HG03354 (cell line): ENCODE data around the gene FCHO2.

Experiments
- ATAC-seq: cut with Tn5 transposase; IDR thresholded peaks from one replicate; pipeline ENCODE4 v1.9.1; 2021; ENCODE audit warnings: mild to moderate bottlenecking; ENCODE audit not compliant: unreplicated experiment, poor library complexity, severe bottlenecking

Gene FCHO2

DNA sequence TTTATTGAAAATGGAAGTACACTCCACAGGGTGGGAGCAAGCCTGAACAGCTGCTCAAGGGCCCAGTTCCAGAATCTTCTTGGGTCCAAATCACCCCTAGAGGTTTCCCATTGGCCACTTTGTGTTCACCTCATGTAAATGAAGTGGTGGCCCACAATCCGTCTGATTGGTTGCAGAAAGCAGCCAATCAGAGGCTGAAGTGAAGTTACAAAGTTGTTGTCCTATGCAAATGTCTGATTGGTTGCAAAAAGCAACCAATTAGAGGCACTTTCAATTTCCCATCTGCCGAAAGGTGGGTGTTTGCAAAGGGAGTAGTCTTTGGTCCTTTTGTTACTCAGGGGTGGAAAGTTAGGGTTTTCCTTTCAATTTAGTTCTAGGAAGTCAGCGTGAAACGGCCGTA is 173.3 kb downstream of the FCHO2 start:
- ATAC-seq: no peak

DNA sequence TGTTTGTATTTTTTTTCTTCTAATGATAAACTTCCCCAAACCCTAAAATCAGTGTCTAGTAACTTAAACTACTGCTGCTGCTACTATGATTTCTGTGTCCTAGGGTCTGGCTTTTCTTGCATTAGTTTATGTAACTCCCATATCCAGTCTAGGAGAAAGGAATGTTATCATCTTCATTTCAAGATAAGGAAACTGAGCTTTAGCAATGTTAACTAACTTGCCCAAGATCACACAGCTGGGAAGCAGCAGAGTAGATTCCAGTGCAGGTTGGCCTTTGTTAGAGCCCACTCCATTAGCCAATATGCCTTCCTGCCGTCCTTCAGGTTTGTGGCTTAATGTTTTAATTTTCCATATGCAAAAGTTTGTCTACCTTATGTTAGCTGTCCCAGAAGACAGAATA is 175.0 kb downstream of the FCHO2 start:
- ATAC-seq: no peak

DNA sequence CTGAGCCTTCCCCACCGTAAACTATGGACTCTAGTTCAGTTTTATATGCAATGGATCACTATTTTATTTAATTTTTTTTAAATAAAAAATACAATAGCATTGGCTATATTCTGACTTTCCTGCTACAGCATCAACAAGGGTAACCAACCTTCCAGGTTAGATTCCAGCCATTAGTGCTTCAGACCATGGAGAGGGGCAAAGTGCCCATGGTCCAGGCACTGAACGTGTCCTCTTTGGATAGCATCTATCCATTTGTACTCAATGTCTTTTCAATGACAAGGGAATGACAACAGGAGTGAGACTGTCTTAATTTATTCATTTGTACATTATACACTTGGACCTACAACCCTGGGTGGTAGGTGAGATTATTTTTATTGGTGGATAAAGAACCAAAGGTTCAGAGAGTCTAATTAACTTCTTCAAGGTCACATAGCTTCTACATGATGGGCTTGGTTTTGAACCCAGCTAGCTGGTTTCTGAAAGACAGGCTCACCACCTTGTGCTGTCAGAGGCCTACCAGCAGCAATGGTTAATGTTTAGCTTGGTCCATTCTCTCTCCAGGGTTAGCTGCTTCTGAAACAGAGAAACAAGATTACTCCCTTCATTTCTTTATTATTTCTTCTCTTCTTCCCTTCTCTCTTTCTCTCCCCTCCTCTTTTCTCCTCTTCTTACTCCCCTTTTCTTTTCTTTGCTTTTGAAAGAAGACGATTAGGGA is 176.0 kb downstream of the FCHO2 start:
- no peak for ATAC-seq

DNA sequence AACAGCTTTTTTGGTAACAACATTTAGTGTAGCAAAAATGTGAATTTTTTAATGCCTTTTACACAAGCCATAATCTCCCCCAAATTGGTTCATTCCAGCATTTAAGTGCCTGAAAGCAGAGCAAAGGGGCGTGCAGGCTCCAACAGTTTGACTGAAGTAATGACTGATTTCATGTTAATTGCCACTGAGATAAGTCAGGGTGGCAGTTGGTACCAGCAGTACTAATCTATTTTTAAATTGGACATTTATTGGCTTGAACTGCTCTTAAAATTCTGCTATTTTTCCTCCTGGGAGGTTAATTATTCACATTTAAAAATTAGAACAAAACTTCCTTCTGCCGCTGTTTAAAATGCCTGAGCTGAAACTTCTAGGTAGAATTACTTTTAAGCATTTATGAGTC is 176.9 kb downstream of the FCHO2 start:
- no peak for ATAC-seq

DNA sequence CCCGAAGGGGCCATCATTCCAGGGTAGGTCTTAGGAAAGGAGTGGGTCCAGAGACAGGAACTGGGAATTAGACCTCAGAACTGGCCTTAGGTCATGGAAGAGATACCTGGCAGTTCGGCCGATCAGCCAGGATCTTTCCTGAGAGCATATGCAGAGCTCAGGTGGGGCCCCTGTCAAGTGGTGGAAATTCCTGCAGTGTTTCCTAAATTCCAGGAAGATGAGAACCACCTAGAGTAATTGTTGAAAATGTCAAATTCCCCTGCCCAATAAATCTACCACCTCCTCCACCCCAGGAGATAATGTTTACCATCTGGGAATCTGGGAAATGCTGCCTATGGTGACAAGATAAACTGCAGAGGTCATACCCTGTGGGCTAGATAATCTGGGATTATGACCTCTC is 179.2 kb downstream of the FCHO2 start:
- no peak for ATAC-seq

DNA sequence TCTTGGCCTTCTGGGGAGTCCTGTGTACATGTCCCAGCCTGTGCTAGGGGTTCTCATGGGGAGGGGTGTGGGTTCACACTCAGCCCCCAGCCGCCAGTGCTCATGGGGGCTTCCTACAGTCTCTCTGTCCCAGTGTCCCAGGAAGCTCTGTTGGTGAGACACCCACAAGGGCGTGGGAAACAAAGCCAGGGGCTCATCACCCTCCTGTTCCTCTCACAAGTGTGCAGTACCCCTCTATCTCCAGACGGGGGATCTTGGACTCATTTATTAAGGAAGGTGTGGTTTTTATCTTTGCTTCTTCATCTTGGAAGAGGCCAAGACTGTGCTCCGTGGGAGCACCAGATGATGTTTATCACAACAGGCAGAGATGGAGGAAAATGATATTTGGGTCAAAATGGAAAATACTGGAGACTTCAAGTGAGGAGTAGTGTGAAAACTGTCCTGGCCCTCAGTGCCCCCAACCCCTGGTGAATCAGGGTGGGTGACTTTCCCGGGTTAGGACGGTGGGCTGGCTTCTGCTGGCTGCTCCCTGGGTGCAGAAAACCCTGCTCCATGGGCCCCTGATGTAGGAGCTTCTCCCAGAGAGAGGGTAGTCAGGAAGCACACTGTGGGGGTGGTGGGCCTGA is 179.7 kb downstream of the FCHO2 start:
- no peak for ATAC-seq

DNA sequence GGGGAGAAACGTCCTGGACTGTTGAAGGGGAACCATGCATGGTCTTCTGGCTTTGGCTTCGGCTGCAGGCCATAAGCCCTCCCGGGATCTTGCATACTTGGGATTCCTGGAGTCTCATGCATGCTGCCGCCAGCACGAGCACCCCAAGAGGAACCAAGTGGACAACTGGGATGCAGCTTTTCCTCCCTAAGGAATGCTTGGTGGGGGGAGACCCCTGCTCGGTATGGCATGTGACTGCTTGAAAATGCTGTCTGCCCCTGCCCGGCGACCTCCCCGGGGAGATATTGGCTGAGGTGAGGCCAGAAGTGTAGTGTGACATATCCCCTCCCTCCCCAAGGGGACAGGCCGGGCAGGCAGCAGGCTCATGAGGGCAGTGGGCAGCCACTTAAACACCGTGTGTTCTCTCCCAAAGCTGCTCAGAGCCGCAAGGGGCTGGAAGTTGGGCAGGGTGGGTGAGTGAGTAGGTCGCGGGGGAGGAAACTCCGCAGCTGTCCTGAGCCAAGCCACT is 180.3 kb downstream of the FCHO2 start:
- ATAC-seq: no peak

DNA sequence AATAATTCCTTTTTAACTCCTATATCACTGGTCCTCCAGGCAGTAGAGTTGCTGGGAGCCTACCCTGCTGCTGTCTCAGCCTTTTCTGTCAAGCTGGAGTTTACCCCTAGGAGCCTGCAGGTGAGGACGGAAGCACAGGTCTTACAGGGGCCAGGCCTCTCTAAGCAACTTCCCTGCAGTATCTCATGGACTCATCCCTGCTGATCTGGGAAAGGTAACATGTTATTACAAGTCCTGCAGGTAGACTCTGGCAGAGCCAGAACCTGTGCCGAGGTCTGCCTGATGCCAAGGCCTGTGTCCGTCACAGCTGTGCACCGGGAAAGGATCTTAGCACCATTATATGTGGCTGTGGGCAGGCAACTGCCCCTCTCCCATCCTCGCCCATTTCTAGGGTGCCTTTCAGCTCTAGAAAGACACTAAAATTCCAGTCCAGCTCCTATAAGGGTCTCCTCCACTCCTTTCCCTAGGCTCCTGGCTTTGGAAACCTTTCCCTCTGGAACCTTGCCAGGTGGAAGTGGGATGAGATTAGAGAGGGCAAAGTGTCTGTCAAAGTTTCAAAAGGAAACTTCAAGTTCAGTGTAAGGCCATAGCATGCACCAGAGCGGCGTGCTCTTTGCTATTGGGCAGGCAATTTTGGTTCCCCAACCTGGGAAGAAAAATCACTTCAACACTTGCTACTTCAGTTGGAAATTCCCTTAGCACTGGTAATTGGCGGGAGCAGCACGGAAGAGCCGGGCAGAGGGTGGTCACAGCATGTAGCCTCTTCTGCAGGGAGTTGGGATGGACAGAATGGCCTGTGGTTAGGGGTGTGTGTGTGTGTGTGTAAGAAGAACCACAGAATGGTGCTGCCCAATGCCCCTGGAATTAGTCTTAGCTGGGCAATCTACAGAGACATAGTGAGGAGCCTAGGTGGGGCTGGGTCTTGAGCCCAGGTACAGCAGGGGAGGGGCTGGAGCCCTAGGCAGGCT is 182.0 kb downstream of the FCHO2 start:
- no peak for ATAC-seq

DNA sequence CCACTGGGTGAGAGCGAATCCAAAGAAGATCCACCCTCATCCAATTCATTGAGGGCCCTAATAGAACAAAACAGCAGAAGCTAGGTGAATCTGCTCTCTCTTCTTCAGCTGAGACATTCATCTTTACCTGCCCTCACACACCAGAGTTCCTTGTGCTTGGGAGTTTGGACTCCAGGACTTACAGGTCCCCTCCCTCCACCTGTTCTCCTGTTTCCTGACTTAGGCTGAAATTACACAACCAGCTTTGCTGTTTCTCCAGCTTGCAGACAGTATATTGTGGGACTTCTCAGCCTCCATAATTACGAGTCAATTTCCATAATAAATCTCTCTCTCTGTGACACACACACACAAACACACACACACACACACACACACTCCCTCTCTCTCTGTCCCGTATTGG is 183.6 kb downstream of the FCHO2 start:
- ATAC-seq: no peak
